Measurements from ENCODE around the gene INPP1. TPM values are rescaled to one million over a fixed set of nuclear protein-coding genes. Genes with fewer than 3 reads are reported as not detected.

The INPP1 gene
- total RNA-seq, 1 experiment from 2014 or later, result 13.5 TPM

GRCh38 chr2:190409616-190410015 lies 66.2 kb downstream of the INPP1 start:
- no peak for DNase-seq (ENCODE audit: low read depth)

- no peak for DNase-seq (ENCODE audit: low read depth)
These were observed 66.8 kb downstream of the INPP1 start for GRCh38 chr2:190410166-190410565.

- DNase-seq (ENCODE audit: low read depth), result no peak
These were observed 69.6 kb downstream of the INPP1 start for GRCh38 chr2:190412966-190413365.

DNA sequence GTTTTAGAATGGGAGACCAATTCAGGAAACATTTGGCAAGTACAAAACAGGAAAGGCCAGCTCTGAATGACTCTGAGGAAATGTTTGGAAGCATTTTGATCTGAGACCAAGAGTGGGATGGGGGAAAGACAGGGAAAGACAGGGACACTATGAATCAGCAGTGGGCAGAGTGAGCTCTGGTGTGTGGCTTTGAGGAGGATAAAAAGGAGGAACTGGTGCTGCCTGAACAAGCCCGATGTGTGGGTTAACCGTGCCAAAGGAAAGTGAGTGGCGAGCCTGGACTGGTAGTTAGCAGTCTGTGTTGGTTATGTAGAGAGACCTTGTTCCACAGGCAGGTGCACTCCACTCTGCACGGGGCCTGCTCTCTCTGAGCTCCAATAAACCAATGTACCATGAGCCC lies 70.0 kb downstream of the INPP1 start:
- DNase-seq (ENCODE audit: low read depth), result no peak

DNA sequence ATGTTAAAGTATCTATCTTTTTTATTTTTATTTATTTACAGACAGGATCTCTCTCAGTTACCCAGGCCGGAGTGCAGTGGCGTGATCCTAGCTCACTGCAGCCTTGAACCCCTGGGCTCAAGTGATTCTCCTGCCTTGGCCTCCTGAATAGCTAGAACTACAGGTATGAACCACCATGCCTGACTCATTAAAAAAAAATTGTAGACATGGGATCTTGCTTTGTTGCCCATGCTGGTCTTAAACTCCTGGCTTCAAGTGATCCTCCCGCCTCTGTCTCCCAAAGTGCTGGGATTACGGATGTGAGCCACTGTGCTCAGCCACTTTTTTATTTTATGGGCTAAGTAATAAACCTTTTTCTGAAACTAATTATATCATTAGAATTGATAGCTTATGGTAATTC lies 71.9 kb downstream of the INPP1 start:
- DNase-seq (ENCODE audit: low read depth), result no peak

- DNase-seq (ENCODE audit: low read depth), result no peak
These were observed 72.7 kb downstream of the INPP1 start for GRCh38 chr2:190415794-190416775.

DNA sequence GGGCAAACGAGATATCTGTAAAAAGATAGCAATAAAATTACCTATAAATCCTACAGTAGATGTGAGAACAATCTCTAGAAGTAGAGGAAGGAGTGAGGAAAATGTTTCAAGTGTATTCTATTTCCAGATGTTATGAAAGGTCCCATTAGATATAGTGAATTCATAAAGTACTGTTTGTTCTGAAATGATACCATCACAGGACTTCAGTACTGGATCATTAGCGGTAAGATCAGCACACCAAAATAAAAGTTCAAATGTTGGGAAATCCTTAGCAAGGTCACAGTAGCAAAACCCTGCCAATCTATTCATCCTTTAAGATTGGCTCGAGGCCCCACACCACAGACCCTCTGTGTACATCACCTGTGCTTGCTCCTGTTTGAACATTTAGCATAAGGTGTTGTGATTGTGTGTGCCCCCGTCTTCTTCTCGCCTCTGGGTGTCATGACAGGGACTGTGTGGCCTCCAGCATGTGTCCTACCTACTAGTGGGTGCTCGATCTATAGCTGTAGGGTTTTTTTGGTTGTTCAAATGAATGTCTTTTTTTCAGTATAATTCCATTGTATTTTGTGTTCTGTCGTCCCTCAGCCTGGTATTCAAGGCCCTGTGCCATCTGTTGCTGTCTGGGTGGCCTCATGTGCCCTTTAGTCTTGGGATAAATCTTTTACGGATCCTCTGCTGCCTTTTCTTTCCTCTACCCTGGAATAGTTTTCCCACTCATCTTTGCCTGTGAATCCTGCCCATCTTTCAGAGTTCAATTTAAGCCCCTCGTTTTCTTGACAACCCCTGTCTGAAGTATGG lies 73.9 kb downstream of the INPP1 start:
- no peak for DNase-seq (ENCODE audit: low read depth)

DNA sequence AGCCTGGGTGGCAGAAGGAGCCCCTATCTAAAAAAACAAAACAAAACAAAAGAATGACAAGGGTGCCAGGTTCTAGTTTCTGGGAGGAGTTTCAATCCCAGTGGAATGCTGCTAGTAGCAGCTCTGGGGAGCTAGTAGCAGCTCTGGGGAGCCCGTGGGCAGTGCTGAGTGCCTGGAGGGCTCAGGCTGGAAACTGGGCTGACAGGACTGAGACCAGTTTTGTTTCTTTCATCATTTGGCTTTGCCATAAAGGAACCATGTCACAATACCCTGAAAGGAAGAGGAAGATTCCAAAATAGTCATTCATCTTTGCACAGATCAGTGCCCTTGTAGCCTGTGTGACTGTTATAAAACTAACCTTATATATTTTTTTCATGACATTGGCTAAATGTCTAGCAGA lies 75.3 kb downstream of the INPP1 start:
- DNase-seq (ENCODE audit: low read depth), result no peak

- no peak for DNase-seq (ENCODE audit: low read depth)
These were observed 77.4 kb downstream of the INPP1 start for GRCh38 chr2:190420801-190421200.

Other genes with a start within 250 kb of the INPP1 start
- 23.3 and 23.7 TPM in 2 replicates for gene HIBCH, start 23.8 kb upstream of the INPP1 start, total RNA-seq (2014; rRNA removed; shearing (Covaris generic))
- gene MFSD6, start 64.8 kb downstream of the INPP1 start, total RNA-seq (2014; rRNA removed; shearing (Covaris generic)), result 8.2 and 13.5 TPM in 2 replicates
- 5.9 and 11.7 TPM in 2 replicates for gene NEMP2, start 191.1 kb downstream of the INPP1 start, total RNA-seq (2014; rRNA removed; shearing (Covaris generic))